Measurements from ENCODE around the gene C11orf58. TPM values are rescaled to one million over a fixed set of nuclear protein-coding genes. Genes with fewer than 3 reads are reported as not detected.

Gene C11orf58
- total and polyA plus RNA-seq, 2 experiments from 2014 or later, result 164 to 280 TPM

GRCh38 chr11:16749092-16749491 lies 10.6 kb downstream of the C11orf58 start (continued):
- no peak for TF ChIP-seq ZNF462 (CRISPR knock-in tag; IDR thresholded peaks at IDR 0.05)

- Histone ChIP-seq H3K4me1 (ENCODE audit: insufficient read depth) (peaks cover 5% of the 10 kb centered on the region; the same call in 1 of the 2 replicates), H2AFZ (no peak overlapping the region), H3K27me3 (ENCODE audit: insufficient read depth) (no peaks in the 10 kb centered on the region), H3K27ac (ENCODE audit: low read depth) (no peak overlapping the region), H3K4me3 (no peak overlapping the region), H3K4me2 (no peak overlapping the region), H3K9me2 (ENCODE audit: insufficient read depth) (no peaks in the 10 kb centered on the region), H3F3A (replicated peaks; ENCODE audit: low read depth) (no peaks in the 10 kb centered on the region), H3K79me2 (replicated peaks; ENCODE audit: insufficient read depth) (peaks cover 42% of the 10 kb centered on the region), H3K36me3 (ENCODE audit: insufficient read depth) (peaks cover 91% of the 10 kb centered on the region), H4K20me1 (replicated peaks; ENCODE audit: insufficient read depth) (peaks cover 40% of the 10 kb centered on the region)
- H3K9me3 Mint-ChIP-seq, result no peaks in the 10 kb centered on the region
- no peak for ATAC-seq
- no peak overlapping the region for H3K4me3 Mint-ChIP-seq
- no peaks in the 10 kb centered on the region for H3K27me3 Mint-ChIP-seq (ENCODE audit: insufficient read depth, low read depth, poor library complexity)
- H3K27ac Mint-ChIP-seq, result no peak overlapping the region
- H3K36me3 Mint-ChIP-seq (ENCODE audit: low read depth), result peaks cover 95% of the 10 kb centered on the region
- peaks cover 11% of the 10 kb centered on the region; the same call in 2 of the 3 replicates for H3K4me1 Mint-ChIP-seq
- no peak for DNase-seq (ENCODE audit: low spot score)
- TF ChIP-seq ZNF114 (CRISPR knock-in tag; IDR thresholded peaks at IDR 0.05), result no peak
- TF ChIP-seq POLR2AphosphoS5 (IDR thresholded peaks at IDR 0.05; ENCODE audit: low read depth), result no peak
- TF ChIP-seq JUNB (IDR thresholded peaks at IDR 0.05; ENCODE audit: unreplicated experiment), result no peak
- no peak for TF ChIP-seq ETS1 (IDR thresholded peaks at IDR 0.05)
- TF ChIP-seq CREB1 (CRISPR knock-in tag; IDR thresholded peaks at IDR 0.05; ENCODE audit: low read depth), result no peak
- TF ChIP-seq EZH2 (IDR thresholded peaks at IDR 0.05; ENCODE audit: low read depth, unreplicated experiment), result no peak
- no peak for TF ChIP-seq REST (IDR thresholded peaks at IDR 0.05; ENCODE audit: unreplicated experiment)
- no peak for TF ChIP-seq NANOG (IDR thresholded peaks at IDR 0.05; ENCODE audit: borderline replicate concordance)
These were observed 11.2 kb downstream of the C11orf58 start for GRCh38 chr11:16749666-16750065.

All from GM23338 (cell line).